Measurements from ENCODE around the gene MOAP1.

MOAP1 gene

DNA sequence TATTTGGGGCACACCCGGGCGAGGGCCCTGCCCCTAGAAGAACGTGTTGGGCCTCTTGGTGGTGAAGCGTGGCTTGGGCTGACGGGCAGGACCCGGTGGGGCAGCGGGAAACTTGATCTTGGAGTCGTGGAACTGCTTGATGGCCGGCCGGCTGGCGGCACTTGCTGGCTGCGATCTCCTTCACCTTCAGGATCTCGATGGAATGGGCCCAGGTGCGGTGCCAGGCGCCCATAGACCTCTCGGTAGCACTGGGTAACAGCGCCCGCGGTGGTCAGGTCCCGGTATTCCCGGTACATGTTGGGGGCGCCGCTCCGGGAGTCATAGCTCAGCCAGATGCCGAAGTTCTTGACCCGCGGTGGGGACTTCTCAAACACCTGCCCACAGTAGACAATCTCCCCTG, 38.9 kb upstream of the MOAP1 start:
- TF ChIP-seq, protein P1, sequence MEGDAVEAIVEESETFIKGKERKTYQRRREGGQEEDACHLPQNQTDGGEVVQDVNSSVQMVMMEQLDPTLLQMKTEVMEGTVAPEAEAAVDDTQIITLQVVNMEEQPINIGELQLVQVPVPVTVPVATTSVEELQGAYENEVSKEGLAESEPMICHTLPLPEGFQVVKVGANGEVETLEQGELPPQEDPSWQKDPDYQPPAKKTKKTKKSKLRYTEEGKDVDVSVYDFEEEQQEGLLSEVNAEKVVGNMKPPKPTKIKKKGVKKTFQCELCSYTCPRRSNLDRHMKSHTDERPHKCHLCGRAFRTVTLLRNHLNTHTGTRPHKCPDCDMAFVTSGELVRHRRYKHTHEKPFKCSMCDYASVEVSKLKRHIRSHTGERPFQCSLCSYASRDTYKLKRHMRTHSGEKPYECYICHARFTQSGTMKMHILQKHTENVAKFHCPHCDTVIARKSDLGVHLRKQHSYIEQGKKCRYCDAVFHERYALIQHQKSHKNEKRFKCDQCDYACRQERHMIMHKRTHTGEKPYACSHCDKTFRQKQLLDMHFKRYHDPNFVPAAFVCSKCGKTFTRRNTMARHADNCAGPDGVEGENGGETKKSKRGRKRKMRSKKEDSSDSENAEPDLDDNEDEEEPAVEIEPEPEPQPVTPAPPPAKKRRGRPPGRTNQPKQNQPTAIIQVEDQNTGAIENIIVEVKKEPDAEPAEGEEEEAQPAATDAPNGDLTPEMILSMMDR (IDR thresholded peaks at IDR 0.05; ENCODE audit: control insufficient read depth, insufficient read depth, low read depth, low read length, missing control alignments), result no peak
- no peak overlapping the region for H3K4me3 ChIP-seq (ENCODE audit: control insufficient read depth, low read depth, low read length)
- no peak for DNase-seq (ENCODE audit: low read depth)

DNA sequence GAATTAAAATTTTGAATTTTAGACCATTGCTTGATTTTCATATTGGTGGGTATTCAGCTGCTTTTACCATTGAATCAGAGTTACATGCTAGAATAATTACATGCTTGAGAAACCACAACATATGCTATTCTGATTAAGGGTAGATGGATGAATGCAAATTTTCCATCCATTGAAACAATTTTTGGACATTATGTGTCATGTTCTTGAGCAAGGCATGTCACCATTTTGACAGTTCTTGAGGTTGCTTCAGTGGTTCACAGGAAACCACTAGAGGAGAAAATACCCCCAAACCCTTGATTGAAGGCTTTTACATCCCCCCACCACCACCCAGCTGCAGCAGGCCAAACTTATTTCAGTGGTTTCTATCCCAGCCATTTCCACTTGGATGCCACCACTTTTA, 35.8 kb upstream of the MOAP1 start:
- TF ChIP-seq, protein P1 (IDR thresholded peaks at IDR 0.05; ENCODE audit: control insufficient read depth, insufficient read depth, low read depth, low read length, missing control alignments), result no peak
- no peak overlapping the region for H3K4me3 ChIP-seq (ENCODE audit: control insufficient read depth, low read depth, low read length)
- no peak for DNase-seq (ENCODE audit: low read depth)

DNA sequence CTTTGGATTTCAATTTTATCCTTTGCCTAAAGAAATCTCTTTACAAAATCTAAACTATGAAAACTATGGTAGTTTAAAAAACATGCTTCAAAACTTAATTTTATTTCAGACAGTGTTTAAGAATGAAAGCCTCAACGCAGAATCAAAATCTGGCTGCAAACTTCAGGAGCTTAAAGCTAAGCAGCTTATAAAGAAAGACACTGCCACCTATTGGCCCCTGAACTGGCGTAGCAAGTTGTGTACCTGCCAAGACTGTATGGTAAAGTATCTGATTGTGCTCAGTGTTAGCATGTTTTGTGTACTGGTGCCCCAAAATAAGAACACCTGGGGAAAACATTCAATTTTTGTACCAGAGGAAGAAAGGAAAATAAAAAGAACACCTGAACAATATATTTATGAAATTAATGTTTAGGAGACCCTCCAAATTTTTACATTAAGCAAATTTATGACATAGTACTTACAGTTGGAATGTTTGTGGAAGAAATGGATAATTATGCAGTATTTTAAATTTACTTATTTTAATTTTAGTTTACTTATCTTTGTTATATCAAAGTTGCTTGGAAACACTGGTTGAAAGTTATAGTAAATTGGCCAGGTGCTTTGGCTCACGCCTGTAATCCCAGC, 34.5 kb upstream of the MOAP1 start:
- no peak overlapping the region for H3K4me3 ChIP-seq (ENCODE audit: control insufficient read depth, low read depth, low read length)
- DNase-seq (ENCODE audit: low read depth), result no peak
- TF ChIP-seq, protein P1 (IDR thresholded peaks at IDR 0.05; ENCODE audit: control insufficient read depth, insufficient read depth, low read depth, low read length, missing control alignments), result peak; percentile 67

DNA sequence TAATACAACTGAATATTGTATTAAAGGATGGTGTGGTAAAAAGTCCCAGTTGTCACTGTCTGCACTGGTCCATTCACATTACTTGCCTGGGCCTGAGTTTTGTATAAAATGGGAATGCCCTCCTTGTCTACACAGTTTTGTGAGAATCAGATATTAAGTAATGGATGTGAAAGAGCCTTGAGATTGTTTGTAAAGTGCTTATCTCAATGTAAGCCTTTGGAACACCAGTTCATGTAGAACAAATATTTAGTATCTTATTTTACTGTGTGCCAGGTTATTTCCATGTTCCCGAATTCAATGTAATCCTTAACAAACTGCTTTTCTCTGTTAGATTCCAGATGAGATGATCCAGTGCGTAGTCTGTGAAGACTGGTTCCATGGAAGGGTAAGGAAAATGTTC, 29.9 kb upstream of the MOAP1 start:
- DNase-seq (ENCODE audit: low read depth), result no peak
- no peak overlapping the region for H3K4me3 ChIP-seq (ENCODE audit: control insufficient read depth, low read depth, low read length)
- TF ChIP-seq, protein P1 (IDR thresholded peaks at IDR 0.05; ENCODE audit: control insufficient read depth, insufficient read depth, low read depth, low read length, missing control alignments), result no peak

DNA sequence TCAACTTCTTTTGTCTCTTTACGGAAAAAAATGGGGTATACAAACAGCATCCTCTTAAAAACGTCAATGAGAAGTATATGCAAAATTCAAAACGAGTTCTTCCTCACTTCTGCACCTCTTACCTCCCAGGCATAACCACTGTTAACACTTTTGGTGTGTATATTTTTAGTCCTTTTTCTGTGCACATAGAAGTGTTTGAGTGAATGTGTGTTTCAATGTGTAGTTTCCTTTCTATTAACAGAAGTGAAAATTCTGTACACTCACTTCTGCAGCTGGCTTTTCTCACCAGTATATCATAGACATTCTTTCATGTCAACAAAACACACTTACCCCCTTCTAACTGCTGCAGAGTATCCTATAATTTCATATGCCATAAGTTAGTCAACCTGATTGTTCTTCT, 27.7 kb upstream of the MOAP1 start:
- no peak for DNase-seq (ENCODE audit: low read depth)
- TF ChIP-seq, protein P1 (IDR thresholded peaks at IDR 0.05; ENCODE audit: control insufficient read depth, insufficient read depth, low read depth, low read length, missing control alignments), result no peak
- H3K4me3 ChIP-seq (ENCODE audit: control insufficient read depth, low read depth, low read length), result no peak overlapping the region

DNA sequence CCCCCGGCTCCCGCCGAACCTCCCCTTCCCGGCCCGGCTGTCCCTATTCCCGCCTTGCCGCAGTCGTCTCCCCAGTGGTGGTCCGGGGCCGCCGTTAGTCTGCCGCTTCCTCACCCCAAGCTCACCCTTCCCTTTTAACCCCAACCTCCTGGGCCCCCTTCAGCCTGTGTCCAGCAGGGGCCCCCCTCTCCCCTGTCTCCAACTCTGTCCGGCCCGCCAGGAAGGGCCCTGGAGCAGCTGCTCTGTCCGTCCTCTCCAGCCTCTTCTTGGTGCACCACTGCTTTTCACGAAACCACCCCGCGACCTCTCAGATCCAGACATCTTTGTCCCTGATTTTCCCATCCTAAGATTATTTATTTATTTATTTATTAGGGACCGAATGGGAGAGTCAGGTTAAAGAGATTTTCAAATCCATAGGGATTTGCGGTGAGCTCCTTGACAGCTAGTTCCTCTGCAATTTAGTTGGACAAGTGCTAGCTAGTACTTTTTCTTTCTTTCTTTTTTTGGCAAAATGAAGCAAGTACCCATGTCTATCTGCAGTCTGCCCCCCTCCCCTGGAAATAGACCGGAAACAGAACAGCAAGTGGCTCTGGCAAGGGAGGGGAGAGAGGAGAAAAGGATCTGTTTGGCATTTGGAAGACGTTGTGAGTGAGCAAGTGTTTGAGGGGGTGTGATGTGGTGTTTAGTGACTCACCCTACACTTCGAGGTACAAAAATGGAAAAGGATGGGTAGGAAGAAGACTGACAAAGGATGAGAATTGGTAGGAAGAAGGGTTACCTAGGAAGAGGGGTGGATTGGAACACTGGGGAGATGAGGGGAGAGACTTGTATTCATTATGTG, 23.0 kb upstream of the MOAP1 start:
- DNase-seq (ENCODE audit: low read depth), result no peak
- H3K4me3 ChIP-seq (ENCODE audit: control insufficient read depth, low read depth, low read length), result peak overlapping the region; percentile 87
- TF ChIP-seq, protein P1 (IDR thresholded peaks at IDR 0.05; ENCODE audit: control insufficient read depth, insufficient read depth, low read depth, low read length, missing control alignments), result peak; percentile 56
